Measurements from ENCODE around the gene CELA3A.
"Not testable (repeated sequence)": the region's sequence is repeated elsewhere in the genome, so short reads cannot be mapped to it uniquely, and the experiment has no call there.

The CELA3A gene

GRCh38 chr1:21981253-21981652 is 20.2 kb upstream of the CELA3A start:
- not testable (repeated sequence) for DNase-seq (ENCODE audit: low read depth in 2 of 2)

DNA sequence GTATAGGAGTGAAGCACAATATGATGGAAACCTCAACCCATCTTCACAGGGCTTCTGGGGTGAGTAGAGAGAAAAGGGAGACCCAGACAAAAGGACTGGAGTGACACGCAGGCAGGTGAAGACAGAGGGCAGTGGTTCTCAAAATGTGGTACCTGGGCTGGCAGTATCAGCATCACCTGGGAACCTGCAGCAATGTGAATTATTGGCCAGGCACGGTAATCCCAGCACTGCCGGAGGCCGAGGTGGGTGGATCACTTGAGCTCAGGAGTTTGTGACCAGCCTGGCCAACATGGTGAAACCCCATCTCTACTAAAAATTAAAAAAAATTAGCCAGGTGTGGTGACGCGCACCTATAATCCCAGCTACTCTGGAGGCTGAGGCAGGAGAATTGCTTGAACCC is 19.3 kb upstream of the CELA3A start:
- not testable (repeated sequence) for DNase-seq (ENCODE audit: low read depth in 2 of 2)

- not testable (repeated sequence) for DNase-seq (ENCODE audit: low read depth in 2 of 2)
Measured at GRCh38 chr1:21983539-21983938, 17.9 kb upstream of the CELA3A start.

DNA sequence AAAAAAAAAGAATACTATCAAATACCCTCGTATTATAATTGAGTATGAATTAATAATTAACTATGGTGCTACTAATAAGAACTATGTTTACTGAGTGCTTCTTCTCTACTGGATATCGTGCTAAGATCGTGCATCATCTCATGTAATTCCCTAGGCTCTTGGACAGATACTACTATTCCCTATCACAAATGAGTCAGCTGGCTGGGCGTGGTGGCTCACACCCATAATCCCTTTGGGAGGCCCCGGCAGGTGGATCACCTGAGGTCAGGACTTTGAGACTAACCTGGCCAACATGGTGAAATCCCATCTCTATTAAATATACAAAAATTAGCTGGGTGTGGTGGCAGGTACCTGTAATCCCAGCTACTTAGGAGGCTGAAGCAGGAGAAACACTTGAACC is 15.6 kb upstream of the CELA3A start:
- DNase-seq (ENCODE audit: low read depth in 2 of 2): not testable (repeated sequence)

GRCh38 chr1:21986386-21986785 is 15.1 kb upstream of the CELA3A start:
- not testable (repeated sequence) for DNase-seq (ENCODE audit: low read depth in 2 of 2)

GRCh38 chr1:21989672-21990393 is 11.6 kb upstream of the CELA3A start:
- DNase-seq (ENCODE audit: low read depth in 2 of 2): not testable (repeated sequence)

- DNase-seq (ENCODE audit: low read depth in 2 of 2): not testable (repeated sequence)
Measured at GRCh38 chr1:21992186-21992585, 9.3 kb upstream of the CELA3A start.

DNA sequence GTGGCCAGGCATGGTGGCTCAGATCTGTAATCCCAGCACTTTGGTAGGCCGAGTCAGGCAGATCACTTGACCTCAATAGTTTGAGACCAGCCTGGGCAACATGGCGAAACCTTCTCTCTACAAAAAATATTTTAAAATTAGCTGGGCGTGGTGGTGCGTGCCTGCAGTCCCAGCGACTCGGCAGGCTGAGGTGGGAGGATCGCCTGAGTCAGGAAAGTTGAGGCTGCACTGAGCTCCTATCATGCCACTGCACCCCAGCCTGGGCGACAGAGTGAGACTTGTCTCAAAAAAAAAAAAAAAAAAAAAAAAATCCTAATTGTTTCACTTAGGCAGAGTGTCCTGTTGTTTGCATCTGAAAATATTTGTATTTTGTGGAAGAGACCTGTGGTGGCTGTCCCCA is 6.7 kb upstream of the CELA3A start:
- DNase-seq (ENCODE audit: low read depth in 2 of 2): not testable (repeated sequence)

GRCh38 chr1:21996663-21996970 is 4.8 kb upstream of the CELA3A start:
- DNase-seq (ENCODE audit: low read depth in 2 of 2): not testable (repeated sequence)

GRCh38 chr1:21997891-21998623 is 3.4 kb upstream of the CELA3A start:
- not testable (repeated sequence) for DNase-seq (ENCODE audit: low read depth in 2 of 2)

- not testable (repeated sequence) for DNase-seq (ENCODE audit: low read depth in 2 of 2)
Measured at GRCh38 chr1:21998624-21999294, 2.7 kb upstream of the CELA3A start.

- not testable (repeated sequence) for DNase-seq (ENCODE audit: low read depth in 2 of 2)
Measured at GRCh38 chr1:21999645-22000044, 1.8 kb upstream of the CELA3A start.

- not testable (repeated sequence) for DNase-seq (ENCODE audit: low read depth in 2 of 2)
Measured at GRCh38 chr1:22002461-22002860, 1.0 kb downstream of the CELA3A start.

DNA sequence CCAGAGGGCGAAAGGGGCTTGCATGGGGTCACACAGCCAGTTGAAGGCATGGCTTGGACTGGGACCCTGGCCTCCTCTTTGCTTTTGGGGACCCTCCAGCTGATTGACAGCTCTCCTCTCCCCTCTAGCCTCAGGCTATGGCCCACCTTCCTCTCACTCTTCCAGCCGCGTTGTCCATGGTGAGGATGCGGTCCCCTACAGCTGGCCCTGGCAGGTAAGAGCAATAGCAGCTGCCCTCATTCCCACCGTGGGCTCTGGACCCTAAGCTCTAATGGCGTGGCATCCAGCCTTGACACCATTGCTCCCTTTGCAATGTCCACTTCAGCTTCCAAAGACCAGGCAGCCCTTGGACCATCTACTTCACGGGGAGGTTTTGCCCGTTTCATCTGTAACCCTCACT is 1.4 kb downstream of the CELA3A start:
- DNase-seq (ENCODE audit: low read depth in 2 of 2): not testable (repeated sequence)

- not testable (repeated sequence) for DNase-seq (ENCODE audit: low read depth in 2 of 2)
Measured at GRCh38 chr1:22003959-22004358, 2.5 kb downstream of the CELA3A start.

GRCh38 chr1:22005261-22006149 is 4.0 kb downstream of the CELA3A start:
- peak in 1 of 2 donors; percentile 20 for DNase-seq (ENCODE audit: low read depth in 2 of 2)

GRCh38 chr1:22006736-22007135 is 5.3 kb downstream of the CELA3A start:
- not testable (repeated sequence) for DNase-seq (ENCODE audit: low read depth in 2 of 2)

DNA sequence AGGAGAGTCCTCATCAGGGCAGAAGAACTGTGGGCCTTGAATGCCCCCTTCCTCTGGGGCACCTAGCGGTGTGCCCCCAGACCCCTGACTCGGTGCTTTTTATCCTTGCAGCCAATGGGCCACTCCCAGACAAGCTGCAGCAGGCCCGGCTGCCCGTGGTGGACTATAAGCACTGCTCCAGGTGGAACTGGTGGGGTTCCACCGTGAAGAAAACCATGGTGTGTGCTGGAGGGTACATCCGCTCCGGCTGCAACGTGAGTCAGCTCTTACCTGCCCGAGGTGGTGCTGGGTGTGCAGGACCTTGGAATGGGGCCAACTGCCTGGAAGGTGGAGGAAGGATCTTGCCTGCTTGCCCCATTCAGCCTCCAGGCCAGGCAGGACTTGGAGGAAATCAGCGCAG is 5.8 kb downstream of the CELA3A start:
- DNase-seq (ENCODE audit: low read depth in 2 of 2): not testable (repeated sequence)

DNA sequence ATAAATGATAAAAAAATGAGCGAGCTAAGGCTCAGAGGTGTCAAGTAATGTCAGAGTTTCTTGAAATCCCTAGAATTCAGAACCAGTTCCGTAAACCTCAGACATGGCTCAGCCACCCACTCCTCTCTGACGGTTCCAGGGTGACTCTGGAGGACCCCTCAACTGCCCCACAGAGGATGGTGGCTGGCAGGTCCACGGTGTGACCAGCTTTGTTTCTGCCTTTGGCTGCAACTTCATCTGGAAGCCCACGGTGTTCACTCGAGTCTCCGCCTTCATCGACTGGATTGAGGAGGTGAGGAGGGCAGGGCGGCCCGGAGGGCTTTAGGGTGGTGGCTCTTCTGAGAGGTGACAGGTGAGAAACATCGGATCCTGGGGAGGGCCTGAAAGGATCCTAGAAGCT is 8.1 kb downstream of the CELA3A start:
- not testable (repeated sequence) for DNase-seq (ENCODE audit: low read depth in 2 of 2)

GRCh38 chr1:22012752-22013151 is 11.3 kb downstream of the CELA3A start:
- DNase-seq (ENCODE audit: low read depth in 2 of 2): not testable (repeated sequence)

DNA sequence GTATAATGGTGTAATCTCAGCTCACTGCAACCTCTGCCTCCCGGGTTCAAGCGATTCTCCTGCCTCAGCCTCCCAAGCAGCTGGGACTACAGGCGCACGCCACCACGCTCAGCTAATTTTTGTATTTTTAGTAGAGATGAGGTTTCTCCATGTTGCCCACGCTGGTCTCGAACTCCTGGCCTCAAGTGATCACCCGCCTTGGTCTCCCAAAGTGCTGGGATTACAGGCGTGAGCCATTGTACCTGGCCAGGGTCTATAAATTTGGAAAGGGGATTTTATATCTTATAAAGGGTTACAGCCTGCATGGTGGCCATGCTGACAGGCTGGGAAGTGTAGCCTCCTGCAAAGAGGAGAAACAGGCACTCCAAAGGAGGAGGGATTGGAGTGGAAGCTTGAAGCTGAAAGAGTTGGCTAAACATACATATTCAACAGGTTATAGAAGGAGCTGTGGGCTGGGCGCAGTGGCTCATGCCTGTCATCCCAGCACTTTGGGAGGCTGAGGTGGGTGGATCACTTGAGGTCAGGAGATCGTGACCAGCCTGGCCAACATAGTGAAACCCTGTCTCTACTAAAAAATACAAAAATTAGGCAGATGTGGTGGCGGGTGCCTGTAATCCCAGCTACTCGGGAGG is 13.2 kb downstream of the CELA3A start:
- DNase-seq (ENCODE audit: low read depth in 2 of 2): not testable (repeated sequence)

Measured in stimulated activated CD4-positive, alpha-beta T cell treated with anti-CD3 and anti-CD28 coated beads, Interleukin-4, amount 100 ng/mL, for 48 hours (primary cell).